HG03460 (cell line): ENCODE results near the gene KRT12.
"Not testable (repeated sequence)": the region's sequence is repeated elsewhere in the genome, so short reads cannot be mapped to it uniquely, and the experiment has no call there.

Source experiments
- ATAC-seq: cut with Tn5 transposase; IDR thresholded peaks from one replicate; pipeline ENCODE4 v1.9.1; 2021; ENCODE audit not compliant: unreplicated experiment

KRT12 gene

GRCh38 chr17:40884708-40885512 lies 17.9 kb upstream of the KRT12 start, which contains the start of gene KRT20:
Gene KRT20, minus strand, starts transcription at chr17:40885242. Its CDS starts 57 bp downstream, at chr17:40885185.
- no peak for ATAC-seq

GRCh38 chr17:40883626-40884334 lies 16.8 kb upstream of the KRT12 start:
- ATAC-seq, result no peak

GRCh38 chr17:40883031-40883430 lies 16.0 kb upstream of the KRT12 start:
- no peak for ATAC-seq

- ATAC-seq, result no peak
Measured at GRCh38 chr17:40879026-40879425, 12.0 kb upstream of the KRT12 start.

- no peak for ATAC-seq
Measured at GRCh38 chr17:40878044-40878443, 11.0 kb upstream of the KRT12 start.

- ATAC-seq, result no peak
Measured at GRCh38 chr17:40873801-40874200, 6.8 kb upstream of the KRT12 start.

- ATAC-seq, result no peak
Measured at GRCh38 chr17:40873255-40873654, 6.2 kb upstream of the KRT12 start.

- no peak for ATAC-seq
Measured at GRCh38 chr17:40872416-40872815, 5.4 kb upstream of the KRT12 start.

- ATAC-seq, result no peak
Measured at GRCh38 chr17:40871316-40871715, 4.3 kb upstream of the KRT12 start.

- ATAC-seq, result no peak
Measured at GRCh38 chr17:40870136-40870535, 3.1 kb upstream of the KRT12 start.

- ATAC-seq, result no peak
Measured at GRCh38 chr17:40864661-40865390, 2.2 kb downstream of the KRT12 start.

GRCh38 chr17:40862985-40863733 lies 3.9 kb downstream of the KRT12 start:
- ATAC-seq, result no peak

GRCh38 chr17:40859536-40859935 lies 7.5 kb downstream of the KRT12 start:
- ATAC-seq, result no peak

- not testable (repeated sequence) for ATAC-seq
Measured at GRCh38 chr17:40858667-40859066, 8.4 kb downstream of the KRT12 start.

- ATAC-seq, result no peak
Measured at GRCh38 chr17:40857535-40857934, 9.5 kb downstream of the KRT12 start.

- ATAC-seq, result no peak
Measured at GRCh38 chr17:40854175-40854814, 12.7 kb downstream of the KRT12 start.

GRCh38 chr17:40852364-40852763 lies 14.7 kb downstream of the KRT12 start:
- ATAC-seq, result no peak

- no peak for ATAC-seq
Measured at GRCh38 chr17:40850293-40850972, 16.6 kb downstream of the KRT12 start.

- no peak for ATAC-seq
Measured at GRCh38 chr17:40849723-40850122, 17.3 kb downstream of the KRT12 start.
